Gastroesophageal sphincter (tissue), 4 donors: ENCODE measurements around the gene DNAJC2. TPM values are rescaled to one million over a fixed set of nuclear protein-coding genes. Genes with fewer than 3 reads are reported as not detected.
A peak's percentile ranks its signal among the peaks of the same experiment; 100 is the strongest.

Source experiments
- ATAC-seq: fragments of 150-250 bp; one replicate; pipeline ENCODE4 v1.9.1; 2016; ENCODE audit warnings: mild to moderate bottlenecking, moderate library complexity
- H3K27ac ChIP-seq, 4 donors: fragments of 200-600 bp; sonication (generic) in 3 of 4; 1 replicate in 3 of 4; 2 replicates in 1 of 4; pipeline ENCODE4 v1.5.1; 2016 to 2019
- H3K27me3 ChIP-seq: fragments of 200-600 bp; sonication (generic); one replicate; pipeline ENCODE4 v1.5.1; 2019
- H3K36me3 ChIP-seq, 2 donors: fragments of 200-600 bp; sonication (generic); one replicate each; pipeline ENCODE4 v1.5.1; 2019; ENCODE audit warnings: control low read depth in 1 of 2
- H3K4me1 ChIP-seq, 3 donors: fragments of 200-600 bp; sonication (generic); 1 replicate in 2 of 3; 2 replicates in 1 of 3; pipeline ENCODE4 v1.5.1; 2016 to 2019; ENCODE audit warnings: control low read depth in 2 of 3
- H3K4me3 ChIP-seq, 2 donors: fragments of 200-600 bp; sonication (generic); one replicate each; pipeline ENCODE4 v1.5.1; 2019; ENCODE audit warnings: mild to moderate bottlenecking in 1 of 2, moderate library complexity in 1 of 2
- H3K9me3 ChIP-seq, 3 donors: fragments of 200-600 bp; sonication (generic); one replicate each; pipeline ENCODE4 v1.5.1; 2017 to 2019; ENCODE audit warnings: control low read depth in 2 of 3
- CTCF ChIP-seq, 4 experiments: fragments of 200-600 bp in 2 of 4; fragments of 450-650 bp in 2 of 4; sonication (generic) in 1 of 4; IDR thresholded peaks; one replicate each; pipeline ENCODE4 v1.5.1; 2017 to 2019; ENCODE audit warnings: antibody characterized with exemption in 4 of 4, mild to moderate bottlenecking in 2 of 4, moderate library complexity in 2 of 4
- EP300 ChIP-seq: sonication (generic); formaldehyde crosslinking; IDR thresholded peaks from one replicate; pipeline ENCODE4 v1.6.1; 2017; ENCODE audit warnings: antibody characterized with exemption, mild to moderate bottlenecking
- POLR2A ChIP-seq, 2 donors: fragments of 450-650 bp; IDR thresholded peaks; one replicate each; pipeline ENCODE4 v1.6.1; 2017; ENCODE audit warnings: antibody characterized with exemption in 2 of 2, mild to moderate bottlenecking in 2 of 2, moderate library complexity in 1 of 2
- POLR2AphosphoS5 ChIP-seq: sonication (generic); formaldehyde crosslinking; IDR thresholded peaks from one replicate; pipeline ENCODE4 v1.6.1; 2017; ENCODE audit warnings: antibody characterized with exemption
- WGBS, 2 donors: methylation state at CpG; one replicate each; pipeline ENCODE4 v1.1.5; 2018; ENCODE audit warnings: low coverage in 1 of 2; 5-methylcytosine and 5-hydroxymethylcytosine counted together
- total RNA-seq, 4 donors: library from RNA; depleted of rRNA; stranded (reverse); fragments of >200 nt; gene quantifications; one replicate each; pipeline ENCODE4 v1.1.0, GENCODE V29; 2016

The DNAJC2 gene
- total RNA-seq, 4 donors from 2014 or later, result 8.4 to 15.6 (median 12.7) TPM

DNA sequence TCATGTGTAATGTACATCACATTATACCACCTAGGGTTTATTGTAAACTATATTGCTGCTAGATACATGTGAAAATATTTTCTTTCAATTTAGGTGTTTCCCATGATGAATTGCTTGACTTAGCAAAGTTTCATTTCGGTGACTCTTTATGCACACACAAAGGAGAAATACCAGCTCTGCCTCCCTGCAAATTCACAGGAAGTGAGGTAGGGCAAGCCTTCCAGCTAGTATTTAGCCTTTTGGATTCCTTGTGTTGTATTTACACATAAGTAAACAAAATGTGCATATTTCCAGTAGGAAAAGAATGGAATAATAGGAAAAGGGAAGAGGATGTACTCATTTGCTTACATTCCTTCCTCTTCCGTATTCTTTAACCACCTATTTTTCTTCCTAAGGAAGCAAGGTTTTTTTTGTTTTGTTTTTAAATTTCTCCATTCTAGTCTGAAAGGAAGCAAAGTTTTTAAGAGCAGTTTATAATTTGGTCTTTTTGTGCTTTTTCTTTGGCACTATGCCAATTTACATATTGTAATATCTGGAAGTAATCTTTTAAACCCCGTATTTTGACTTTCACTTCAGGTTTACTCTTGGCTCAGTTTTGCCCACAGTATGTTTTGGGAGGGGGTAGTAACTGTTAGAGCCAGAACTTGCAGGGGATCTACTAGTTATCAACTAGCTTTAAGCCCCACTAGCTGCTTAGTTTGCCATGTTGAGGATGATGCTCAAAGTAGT lies 36.9 kb downstream of the DNAJC2 start:
- Histone ChIP-seq H3K27ac (no peak overlapping the region), H3K9me3 (no peaks in the 10 kb centered on the region), H3K4me3 (no peak overlapping the region), H3K36me3 (peaks cover 8 to 100% of the 10 kb centered on the region in 2 donors), H3K27me3 (no peaks in the 10 kb centered on the region), H3K4me1 (peaks cover 0 to 6% (median 0%) of the 10 kb centered on the region in 3 donors)
- TF ChIP-seq CTCF (IDR thresholded peaks at IDR 0.05) (no peak), EP300 (no peak)
- ATAC-seq, result no peak
- WGBS, 2 donors, result 62 to 63% methylated on average over 3 of the region's 3 CpGs

GRCh38 chr7:103301441-103301840 lies 43.1 kb downstream of the DNAJC2 start:
- peaks cover 10 to 78% of the 10 kb centered on the region in 2 donors for H3K36me3 ChIP-seq
- 56 to 65% methylated on average over 2 of the region's 2 CpGs for WGBS, 2 donors

GRCh38 chr7:103299660-103300059 lies 44.9 kb downstream of the DNAJC2 start:
- Histone ChIP-seq H3K27me3 (no peaks in the 10 kb centered on the region), H3K36me3 (peaks cover 10 to 60% of the 10 kb centered on the region in 2 donors), H3K27ac (no peak overlapping the region), H3K9me3 (no peaks in the 10 kb centered on the region), H3K4me1 (peaks cover 7 to 36% (median 11%) of the 10 kb centered on the region in 3 donors), H3K4me3 (no peak overlapping the region)
- ATAC-seq, result no peak
- TF ChIP-seq POLR2AphosphoS5 (no peak), POLR2A (IDR thresholded peaks at IDR 0.05) (no peak), CTCF (IDR thresholded peaks at IDR 0.05) (no peak), EP300 (no peak)
- WGBS, 2 donors, result 70 to 88% methylated on average over 3 to 6 of the region's 6 CpGs

More at GRCh38 chr7:103301441-103301840, 43.1 kb downstream of the DNAJC2 start:
- Histone ChIP-seq H3K9me3 (no peaks in the 10 kb centered on the region), H3K27ac (no peak overlapping the region), H3K4me3 (no peak overlapping the region), H3K27me3 (no peaks in the 10 kb centered on the region), H3K4me1 (peaks cover 7 to 34% (median 11%) of the 10 kb centered on the region in 3 donors)
- TF ChIP-seq CTCF (IDR thresholded peaks at IDR 0.05), result no peak
- TF ChIP-seq EP300, result no peak
- TF ChIP-seq POLR2AphosphoS5, result no peak
- no peak for TF ChIP-seq POLR2A (IDR thresholded peaks at IDR 0.05)
- no peak for ATAC-seq

- ATAC-seq, result no peak
- no peak for TF ChIP-seq EP300
- no peak for TF ChIP-seq POLR2A (IDR thresholded peaks at IDR 0.05)
- TF ChIP-seq POLR2AphosphoS5, result no peak
- TF ChIP-seq CTCF (IDR thresholded peaks at IDR 0.05), result no peak
- Histone ChIP-seq H3K9me3 (no peaks in the 10 kb centered on the region), H3K4me3 (peak overlapping the region; percentile 83 to 97), H3K27me3 (no peaks in the 10 kb centered on the region), H3K36me3 (peaks cover 10 to 42% of the 10 kb centered on the region in 2 donors), H3K27ac (peak overlapping the region; percentile 51 to 89 (median 86)), H3K4me1 (peaks cover 7 to 36% (median 11%) of the 10 kb centered on the region in 3 donors)
- 0 to 1% methylated on average over 3 to 7 of the region's 7 CpGs for WGBS, 2 donors
Measured at GRCh38 chr7:103297837-103298179, 46.8 kb downstream of the DNAJC2 start.
